ENCODE data around the gene ASB15.

DNA sequence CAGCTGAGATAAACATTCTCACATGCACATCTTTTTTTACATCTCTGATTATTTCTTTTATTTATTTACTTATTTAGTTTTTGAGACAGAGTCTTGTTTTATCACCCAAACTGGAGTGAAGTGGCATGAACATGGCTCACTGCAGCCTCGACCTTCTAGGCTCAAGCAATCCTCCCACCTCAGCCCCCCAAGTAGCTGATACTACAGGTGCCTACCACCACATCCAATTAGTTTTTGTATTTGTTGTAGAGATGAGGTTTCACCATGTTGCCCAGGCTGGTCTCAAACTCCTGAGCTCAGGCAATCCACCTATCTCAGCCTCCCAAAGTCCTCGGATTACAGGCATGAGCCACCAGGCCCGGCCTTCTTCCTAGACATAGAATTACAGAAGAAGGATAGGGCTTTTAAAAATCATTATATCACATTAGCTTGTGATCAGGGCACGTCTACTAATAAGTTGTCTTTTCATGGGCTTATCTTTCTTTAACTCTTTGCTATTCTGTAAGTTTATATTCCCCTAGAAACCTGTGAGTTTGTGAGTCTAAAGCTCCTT lies 5.9 kb downstream of the ASB15 start:
- TF ChIP-seq CEBPB (IDR thresholded peaks at IDR 0.05) (no peak), EGR1 (IDR thresholded peaks at IDR 0.05) (no peak), NFIC (IDR thresholded peaks at IDR 0.05) (no peak), TAF1 (IDR thresholded peaks at IDR 0.05; ENCODE audit: low read depth) (no peak), EP300 (IDR thresholded peaks at IDR 0.05; ENCODE audit: borderline replicate concordance) (no peak)
- TF ChIP-seq, protein P1, sequence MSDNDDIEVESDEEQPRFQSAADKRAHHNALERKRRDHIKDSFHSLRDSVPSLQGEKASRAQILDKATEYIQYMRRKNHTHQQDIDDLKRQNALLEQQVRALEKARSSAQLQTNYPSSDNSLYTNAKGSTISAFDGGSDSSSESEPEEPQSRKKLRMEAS (IDR thresholded peaks at IDR 0.05), result no peak

All from Ishikawa (cell line).